ENCODE data around the gene KTN1. TPM values are rescaled to one million over a fixed set of nuclear protein-coding genes. Genes with fewer than 3 reads are reported as not detected.

KTN1 gene
- total RNA-seq, 4 donors from 2014 or later = 81.2 to 193 (median 106) TPM

- no peaks in the 10 kb centered on the region for H3K36me3 ChIP-seq
- no peaks in the 10 kb centered on the region for H3K9me3 ChIP-seq
- no peaks in the 10 kb centered on the region for H3K4me1 ChIP-seq
- no peak for TF ChIP-seq POLR2A (IDR thresholded peaks at IDR 0.05)
- TF ChIP-seq, protein P1, sequence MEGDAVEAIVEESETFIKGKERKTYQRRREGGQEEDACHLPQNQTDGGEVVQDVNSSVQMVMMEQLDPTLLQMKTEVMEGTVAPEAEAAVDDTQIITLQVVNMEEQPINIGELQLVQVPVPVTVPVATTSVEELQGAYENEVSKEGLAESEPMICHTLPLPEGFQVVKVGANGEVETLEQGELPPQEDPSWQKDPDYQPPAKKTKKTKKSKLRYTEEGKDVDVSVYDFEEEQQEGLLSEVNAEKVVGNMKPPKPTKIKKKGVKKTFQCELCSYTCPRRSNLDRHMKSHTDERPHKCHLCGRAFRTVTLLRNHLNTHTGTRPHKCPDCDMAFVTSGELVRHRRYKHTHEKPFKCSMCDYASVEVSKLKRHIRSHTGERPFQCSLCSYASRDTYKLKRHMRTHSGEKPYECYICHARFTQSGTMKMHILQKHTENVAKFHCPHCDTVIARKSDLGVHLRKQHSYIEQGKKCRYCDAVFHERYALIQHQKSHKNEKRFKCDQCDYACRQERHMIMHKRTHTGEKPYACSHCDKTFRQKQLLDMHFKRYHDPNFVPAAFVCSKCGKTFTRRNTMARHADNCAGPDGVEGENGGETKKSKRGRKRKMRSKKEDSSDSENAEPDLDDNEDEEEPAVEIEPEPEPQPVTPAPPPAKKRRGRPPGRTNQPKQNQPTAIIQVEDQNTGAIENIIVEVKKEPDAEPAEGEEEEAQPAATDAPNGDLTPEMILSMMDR (IDR thresholded peaks at IDR 0.05) = no peak
- no peak overlapping the region for H3K4me3 ChIP-seq
- DNase-seq = no peak
- H3K27ac ChIP-seq = no peak overlapping the region
- no peaks in the 10 kb centered on the region for H3K27me3 ChIP-seq
These were observed 11.4 kb upstream of the KTN1 start for GRCh38 chr14:55568618-55569017.

DNA sequence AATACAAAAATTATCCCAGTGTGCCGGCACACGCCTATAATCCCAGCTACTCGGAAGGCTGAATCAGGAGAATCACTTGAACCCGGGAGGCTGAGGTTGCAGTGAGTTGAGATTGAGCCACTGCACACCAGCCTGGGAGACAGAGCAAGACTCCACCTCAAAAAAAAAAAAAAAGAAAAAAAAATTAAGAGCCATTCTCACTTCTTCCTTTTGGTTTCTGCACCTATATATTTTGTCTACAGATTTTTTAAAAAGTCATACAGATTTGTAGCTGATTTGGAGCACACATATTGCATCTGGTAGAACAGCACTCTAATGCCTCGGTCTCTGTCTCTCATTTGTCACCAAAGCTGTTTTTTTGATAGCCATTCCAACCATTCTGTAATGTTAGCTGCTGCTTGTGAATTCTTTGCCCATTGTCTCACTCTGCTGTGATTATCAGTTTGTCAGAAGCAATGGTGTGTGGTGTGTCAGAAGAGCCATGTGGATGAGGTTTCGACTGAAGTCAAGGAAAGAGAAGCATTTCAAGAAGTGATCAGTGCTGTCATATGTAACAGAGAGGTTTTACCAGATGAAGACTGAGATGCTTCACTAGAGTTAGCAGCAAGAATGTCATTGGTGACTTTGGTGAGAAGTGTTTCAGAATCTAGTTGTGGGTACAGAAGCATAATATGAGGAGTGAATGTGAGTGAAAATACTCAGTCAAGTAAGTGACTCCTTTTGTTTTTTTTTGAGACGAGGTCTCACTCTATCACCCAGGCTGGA is 8.7 kb upstream of the KTN1 start:
- no peak overlapping the region for H3K27ac ChIP-seq
- no peak for DNase-seq
- no peaks in the 10 kb centered on the region for H3K9me3 ChIP-seq
- TF ChIP-seq, protein P1 (IDR thresholded peaks at IDR 0.05) = no peak
- no peak for TF ChIP-seq POLR2A (IDR thresholded peaks at IDR 0.05)
- no peaks in the 10 kb centered on the region for H3K4me1 ChIP-seq
- H3K36me3 ChIP-seq = no peaks in the 10 kb centered on the region
- no peaks in the 10 kb centered on the region for H3K27me3 ChIP-seq
- no peak overlapping the region for H3K4me3 ChIP-seq

DNA sequence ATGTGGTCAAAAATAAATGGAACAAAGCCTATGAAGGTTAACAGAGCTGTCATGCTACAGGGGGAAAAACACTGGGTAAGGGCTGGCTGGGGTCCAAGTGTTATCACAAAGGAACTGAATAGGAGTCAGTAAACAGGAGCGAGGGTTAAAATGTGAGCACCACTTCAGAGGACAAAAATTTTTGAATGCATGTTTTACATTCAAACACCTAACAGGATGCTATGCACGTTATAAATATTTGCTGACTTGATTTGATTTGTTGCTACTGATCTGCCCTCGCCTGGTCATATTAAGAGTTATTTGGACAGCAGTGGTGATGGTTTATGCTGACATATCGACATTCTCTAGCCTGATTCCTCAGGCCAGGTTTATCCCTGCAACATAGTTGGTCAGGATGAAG is 7.4 kb upstream of the KTN1 start:
- H3K27ac ChIP-seq = no peak overlapping the region
- no peaks in the 10 kb centered on the region for H3K36me3 ChIP-seq
- H3K9me3 ChIP-seq = no peaks in the 10 kb centered on the region
- TF ChIP-seq, protein P1 (IDR thresholded peaks at IDR 0.05) = no peak
- TF ChIP-seq POLR2A (IDR thresholded peaks at IDR 0.05) = no peak
- DNase-seq = no peak
- H3K4me3 ChIP-seq = no peak overlapping the region
- no peaks in the 10 kb centered on the region for H3K27me3 ChIP-seq
- no peaks in the 10 kb centered on the region for H3K4me1 ChIP-seq

- H3K4me3 ChIP-seq = no peak overlapping the region
- no peak overlapping the region for H3K27ac ChIP-seq
- no peaks in the 10 kb centered on the region for H3K9me3 ChIP-seq
- no peak for DNase-seq
- H3K36me3 ChIP-seq = no peaks in the 10 kb centered on the region
- no peaks in the 10 kb centered on the region for H3K4me1 ChIP-seq
- H3K27me3 ChIP-seq = no peaks in the 10 kb centered on the region
- TF ChIP-seq, protein P1 (IDR thresholded peaks at IDR 0.05) = no peak
- TF ChIP-seq POLR2A (IDR thresholded peaks at IDR 0.05) = no peak
These were observed 5.0 kb upstream of the KTN1 start for GRCh38 chr14:55574988-55575387.

GRCh38 chr14:55577229-55577628 is 2.8 kb upstream of the KTN1 start:
- H3K27me3 ChIP-seq = no peaks in the 10 kb centered on the region
- no peaks in the 10 kb centered on the region for H3K9me3 ChIP-seq
- no peak overlapping the region for H3K27ac ChIP-seq
- no peak for DNase-seq
- peaks cover 0 to 9% (median 0%) of the 10 kb centered on the region in 4 donors for H3K4me1 ChIP-seq
- no peaks in the 10 kb centered on the region for H3K36me3 ChIP-seq
- TF ChIP-seq, protein P1 (IDR thresholded peaks at IDR 0.05) = no peak
- no peak for TF ChIP-seq POLR2A (IDR thresholded peaks at IDR 0.05)
- H3K4me3 ChIP-seq = no peak overlapping the region
